Activated CD4-positive, alpha-beta T cell treated with anti-CD3 and anti-CD28 coated beads for 1 hour (primary cell): Measurements from ENCODE around the gene NPLOC4.
"Not testable (repeated sequence)": the region's sequence is repeated elsewhere in the genome, so short reads cannot be mapped to it uniquely, and the experiment has no call there.

Source experiments
- DNase-seq: peaks from one replicate; pipeline ENCODE4 v3.0.0-alpha.2; 2020

The NPLOC4 gene

DNA sequence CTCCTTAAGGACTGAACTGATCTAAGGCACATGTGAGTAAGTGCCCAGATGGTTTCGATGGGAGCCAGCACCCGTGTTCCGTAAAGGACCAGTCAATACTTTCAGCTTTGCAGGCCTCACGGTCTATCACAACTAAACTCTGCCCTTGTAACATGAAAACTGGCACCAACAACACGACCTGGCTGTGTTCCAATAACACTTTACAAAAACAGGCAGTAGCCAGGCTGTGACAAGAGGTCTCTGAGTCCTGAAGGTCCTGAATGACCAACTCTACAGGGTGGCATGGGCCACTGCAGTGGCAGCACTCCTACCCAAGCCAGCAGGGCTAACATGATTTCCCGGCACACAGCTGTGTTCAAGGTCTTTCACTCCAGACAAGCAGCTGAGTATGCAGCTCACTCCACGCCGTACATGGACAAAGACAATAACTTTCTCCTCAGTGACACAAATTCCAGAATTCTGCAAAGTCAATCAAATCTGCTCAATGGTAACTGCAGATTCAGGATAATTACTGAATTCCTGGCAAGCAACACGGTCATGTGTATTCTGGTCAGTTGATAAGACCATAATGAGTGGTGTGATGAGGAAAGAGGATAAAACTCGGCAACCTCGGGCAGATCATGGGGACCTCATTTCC, 15.3 kb downstream of the NPLOC4 start:
- no peak for DNase-seq

DNA sequence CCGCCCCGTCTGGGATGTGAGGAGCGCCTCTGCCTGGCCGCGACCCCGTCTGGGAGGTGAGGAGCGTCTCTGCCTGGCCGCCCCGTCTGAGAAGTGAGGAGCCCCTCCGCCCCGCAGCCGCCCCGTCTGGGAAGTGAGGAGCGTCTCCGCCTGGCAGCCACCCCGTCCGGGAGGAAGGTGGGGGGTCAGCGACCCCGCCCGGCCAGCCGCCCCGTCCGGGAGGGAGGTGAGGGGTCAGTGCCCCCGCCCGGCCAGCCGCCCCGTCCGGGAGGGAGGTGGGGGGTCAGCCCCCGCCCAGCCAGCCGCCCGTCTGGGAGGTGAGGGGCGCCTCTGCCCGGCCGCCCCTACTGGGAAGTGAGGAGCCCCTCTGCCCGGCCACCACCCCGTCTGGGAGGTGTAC, 18.6 kb downstream of the NPLOC4 start:
- not testable (repeated sequence) for DNase-seq

DNA sequence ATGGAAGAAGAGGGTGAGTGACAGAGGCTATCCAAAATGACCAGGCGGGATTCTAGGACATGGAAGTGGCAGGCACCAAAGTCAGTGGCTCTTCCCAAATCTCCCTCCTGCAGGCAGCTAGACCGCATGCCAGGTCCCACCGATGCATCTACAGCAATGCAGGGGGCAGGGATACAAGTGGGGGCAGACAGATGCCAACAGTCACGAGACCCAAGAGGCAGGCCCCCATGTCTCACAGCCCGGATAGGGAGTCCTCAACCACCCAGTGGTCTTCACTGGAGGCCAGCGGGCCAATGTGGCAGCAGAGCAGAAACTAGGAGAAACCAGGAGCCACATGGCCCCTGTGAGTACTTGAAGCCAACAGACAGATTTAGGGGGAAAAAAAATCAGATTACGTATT, 20.0 kb downstream of the NPLOC4 start:
- DNase-seq, result no peak

DNA sequence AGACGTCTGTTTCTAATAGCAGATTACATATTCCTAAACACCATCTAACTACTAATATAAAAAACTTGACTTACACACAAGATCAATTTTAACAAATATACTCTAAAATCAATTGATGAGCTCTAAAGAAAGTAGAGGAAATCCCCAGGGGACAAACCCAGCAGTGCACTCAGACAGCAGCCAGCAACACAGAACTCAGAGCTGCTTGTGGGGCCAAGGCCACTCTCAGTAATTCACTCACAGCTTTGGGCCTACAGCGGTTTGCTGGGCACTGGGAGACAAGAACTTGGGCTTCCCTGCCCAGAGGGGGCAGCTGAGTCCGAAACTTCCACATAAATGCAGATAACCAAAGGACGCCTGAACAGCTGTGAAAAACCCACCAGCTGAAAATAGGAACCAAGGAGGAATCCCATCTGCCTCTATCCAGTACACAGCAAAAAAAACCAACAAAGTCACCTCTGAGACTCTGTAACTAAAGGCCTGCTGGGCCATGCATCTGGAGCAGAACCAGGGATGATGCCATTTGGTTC, 21.4 kb downstream of the NPLOC4 start:
- no peak for DNase-seq

DNA sequence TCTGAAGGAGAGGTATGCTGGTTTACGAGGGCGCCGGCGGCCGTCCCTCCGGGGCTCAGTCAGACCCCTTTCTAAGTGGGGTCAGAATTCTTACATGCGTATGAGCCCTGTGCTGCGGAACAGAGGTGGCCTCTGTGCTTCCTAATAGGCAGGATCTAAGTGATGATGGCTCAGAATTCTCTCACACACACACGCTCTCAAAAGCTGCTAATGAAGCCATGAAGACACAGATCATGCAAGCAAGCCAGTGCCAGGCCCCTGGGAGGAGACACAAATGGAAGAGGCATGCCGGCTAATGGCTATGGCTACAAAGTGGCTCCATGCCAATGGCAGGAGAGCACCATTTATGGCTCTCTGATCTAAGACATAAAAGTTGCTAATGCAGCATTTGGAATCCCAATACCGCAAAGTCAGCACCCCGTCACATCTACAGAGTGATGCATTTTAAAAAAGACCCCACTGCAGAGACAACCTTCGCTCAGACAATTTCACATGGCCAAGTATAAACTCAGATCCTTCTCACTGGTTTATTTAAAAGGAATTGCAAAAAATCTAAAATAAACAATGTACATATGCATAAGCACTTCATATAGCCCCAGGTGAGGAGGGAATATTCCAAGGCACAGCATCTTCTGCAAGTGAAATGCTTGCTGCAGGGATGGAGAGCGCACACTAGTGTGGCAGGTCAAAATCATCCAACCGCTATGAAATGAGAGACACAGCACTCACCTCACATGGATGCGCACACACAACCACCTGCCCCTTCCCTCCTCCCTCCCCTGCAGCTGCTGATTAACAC, 24.5 kb downstream of the NPLOC4 start:
- no peak for DNase-seq

DNA sequence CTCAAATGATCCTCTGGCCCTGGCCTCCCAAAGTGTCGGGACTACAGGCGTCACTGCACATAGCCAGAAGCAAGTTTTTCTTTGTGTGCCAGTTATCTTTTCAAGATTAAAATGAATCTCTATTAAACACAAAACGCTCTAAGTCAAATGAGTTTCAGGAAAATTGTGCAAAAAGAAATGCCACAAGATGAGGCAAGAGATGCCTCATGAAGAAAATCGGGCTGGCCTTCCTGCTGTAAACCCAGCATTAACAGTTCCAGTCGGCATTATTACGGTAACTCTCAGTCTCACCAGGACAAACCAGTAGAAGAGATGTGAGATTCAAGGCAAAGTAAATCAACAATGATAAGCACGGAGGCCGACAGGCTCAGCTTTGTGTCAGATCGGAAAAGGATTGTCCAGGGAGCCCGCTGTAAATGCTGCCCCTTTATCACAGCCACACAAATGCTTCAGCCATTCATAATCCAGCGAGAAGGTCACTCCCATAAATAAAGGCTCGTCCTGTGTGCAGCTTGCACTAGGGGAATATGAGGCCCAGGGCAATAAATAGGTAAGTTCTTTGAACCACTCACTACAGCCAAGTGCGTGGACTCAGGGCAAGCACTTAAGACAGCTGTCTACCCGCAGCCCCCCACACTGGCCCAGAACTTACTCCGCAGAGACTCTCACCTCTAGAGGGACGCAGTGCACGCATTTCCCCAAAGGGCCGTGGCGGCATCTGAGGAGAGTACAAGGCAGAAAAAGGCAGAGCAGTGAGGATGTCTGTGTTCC, 27.2 kb downstream of the NPLOC4 start:
- no peak for DNase-seq

DNA sequence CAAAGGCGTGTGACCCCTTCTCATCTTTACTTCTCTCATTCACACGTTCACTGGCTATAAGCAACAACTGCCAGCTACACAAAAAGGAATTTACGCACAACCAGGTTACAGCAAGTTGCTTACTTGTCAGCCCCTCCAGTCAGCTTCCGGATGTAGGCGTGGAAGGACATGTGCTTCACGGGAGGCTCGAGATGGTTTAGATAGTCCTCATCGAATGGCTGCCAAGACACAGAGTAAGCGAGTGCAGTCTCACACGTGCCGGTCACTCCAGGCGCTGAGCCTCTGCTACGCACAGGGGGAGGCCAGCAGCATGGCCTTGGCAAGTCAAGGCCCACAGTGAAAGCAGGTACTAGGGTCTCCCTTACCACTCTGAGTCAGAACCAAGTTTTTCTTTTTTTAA, 28.3 kb downstream of the NPLOC4 start:
- DNase-seq, result no peak

DNA sequence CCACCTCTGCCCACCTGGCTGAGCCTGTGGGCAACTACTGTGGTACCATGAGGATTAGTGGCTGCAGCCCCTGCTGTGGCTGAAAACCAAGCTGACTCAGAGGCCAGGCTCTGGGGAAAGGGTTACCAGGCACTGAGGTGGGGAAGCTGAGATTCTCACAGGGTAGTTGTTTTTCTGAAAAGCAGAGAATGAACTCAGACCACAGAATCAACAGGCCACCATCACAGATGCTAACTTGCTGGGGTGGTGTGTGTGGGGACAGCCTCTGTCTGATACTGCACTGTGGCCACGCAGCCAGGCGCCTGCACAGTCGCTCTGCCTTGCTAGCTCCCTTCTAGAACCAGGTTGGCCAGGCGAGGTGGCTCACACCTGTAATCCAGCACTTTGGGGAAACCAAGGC, 28.8 kb downstream of the NPLOC4 start:
- DNase-seq, result no peak

DNA sequence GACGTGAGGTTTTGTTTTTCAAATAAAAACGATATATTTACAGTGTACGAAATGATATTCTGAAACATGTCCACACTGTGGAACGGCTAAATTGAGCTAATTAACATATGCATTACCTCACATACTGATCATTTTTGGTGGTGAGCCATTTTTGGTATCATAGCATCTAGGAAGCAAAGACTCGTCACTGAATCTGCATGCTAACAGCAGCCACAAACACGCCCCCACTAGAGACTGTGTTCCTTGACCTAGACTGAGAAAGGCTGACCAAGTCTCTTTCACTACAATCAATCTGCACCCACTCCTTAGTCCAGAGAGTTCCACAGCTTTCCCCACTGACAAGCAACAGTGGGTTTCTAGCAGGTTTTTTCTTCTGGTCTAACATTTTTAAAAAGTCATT, 29.5 kb downstream of the NPLOC4 start:
- no peak for DNase-seq

DNA sequence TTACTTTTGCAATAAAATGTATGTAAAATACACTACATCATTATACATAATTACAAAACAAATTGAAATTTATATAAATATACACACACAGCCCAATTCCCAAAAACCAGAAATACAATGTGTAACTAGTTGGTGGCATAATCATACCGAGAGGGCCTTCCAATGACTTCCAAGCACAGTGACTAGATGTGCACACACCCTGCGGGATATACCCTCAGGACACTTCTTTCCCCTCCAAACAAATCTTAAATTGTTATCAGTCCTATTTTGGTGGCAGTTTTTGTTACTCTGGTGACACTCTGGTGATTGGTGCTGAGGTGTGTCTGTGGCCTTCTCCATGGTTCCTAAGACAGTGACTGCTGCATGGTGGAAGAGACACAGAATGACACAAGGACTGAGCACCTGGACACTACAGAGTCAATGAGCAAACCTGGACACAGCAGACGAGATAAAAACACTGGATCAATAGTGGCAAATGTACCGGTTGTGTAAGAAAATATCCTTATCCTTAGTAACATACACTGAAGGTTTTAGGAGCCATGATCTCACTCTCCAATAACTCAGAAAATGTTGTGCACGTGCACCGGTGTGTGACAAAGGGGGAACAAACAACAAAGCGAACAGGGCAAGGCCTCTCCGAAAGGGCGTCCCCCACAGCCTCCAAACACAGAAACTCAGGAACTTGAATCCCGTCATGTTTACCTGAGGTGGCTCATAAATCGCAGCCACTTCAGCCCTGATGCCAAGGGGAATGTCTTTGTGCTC, 32.9 kb downstream of the NPLOC4 start:
- DNase-seq, result no peak

DNA sequence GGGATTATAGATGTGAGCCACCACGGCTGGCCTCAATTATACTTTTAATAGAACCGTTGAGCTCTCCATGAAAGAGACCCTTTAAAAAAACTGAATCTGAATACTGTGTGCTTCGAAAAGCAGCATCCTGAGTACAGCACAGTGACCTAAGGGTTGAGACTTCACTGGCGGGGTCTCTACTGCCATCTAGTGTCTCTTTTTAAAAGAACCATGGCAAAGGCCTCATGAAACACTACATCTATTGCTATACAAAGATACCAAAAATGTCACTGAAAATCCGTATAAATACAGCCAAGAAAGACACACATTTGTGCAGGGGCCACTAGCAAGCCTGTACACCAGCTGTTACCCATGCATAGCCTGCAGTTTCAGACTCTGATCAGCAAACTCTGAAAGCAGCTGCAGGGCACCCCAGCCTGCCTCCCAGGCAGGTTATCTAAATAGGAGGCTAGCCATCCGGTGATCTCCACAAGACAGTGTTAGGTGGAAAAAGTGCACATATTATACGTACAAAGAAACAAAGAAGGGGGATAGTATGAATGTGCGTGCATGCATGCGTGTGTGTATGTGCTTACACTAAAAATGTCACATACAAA, 35.3 kb downstream of the NPLOC4 start:
- no peak for DNase-seq

DNA sequence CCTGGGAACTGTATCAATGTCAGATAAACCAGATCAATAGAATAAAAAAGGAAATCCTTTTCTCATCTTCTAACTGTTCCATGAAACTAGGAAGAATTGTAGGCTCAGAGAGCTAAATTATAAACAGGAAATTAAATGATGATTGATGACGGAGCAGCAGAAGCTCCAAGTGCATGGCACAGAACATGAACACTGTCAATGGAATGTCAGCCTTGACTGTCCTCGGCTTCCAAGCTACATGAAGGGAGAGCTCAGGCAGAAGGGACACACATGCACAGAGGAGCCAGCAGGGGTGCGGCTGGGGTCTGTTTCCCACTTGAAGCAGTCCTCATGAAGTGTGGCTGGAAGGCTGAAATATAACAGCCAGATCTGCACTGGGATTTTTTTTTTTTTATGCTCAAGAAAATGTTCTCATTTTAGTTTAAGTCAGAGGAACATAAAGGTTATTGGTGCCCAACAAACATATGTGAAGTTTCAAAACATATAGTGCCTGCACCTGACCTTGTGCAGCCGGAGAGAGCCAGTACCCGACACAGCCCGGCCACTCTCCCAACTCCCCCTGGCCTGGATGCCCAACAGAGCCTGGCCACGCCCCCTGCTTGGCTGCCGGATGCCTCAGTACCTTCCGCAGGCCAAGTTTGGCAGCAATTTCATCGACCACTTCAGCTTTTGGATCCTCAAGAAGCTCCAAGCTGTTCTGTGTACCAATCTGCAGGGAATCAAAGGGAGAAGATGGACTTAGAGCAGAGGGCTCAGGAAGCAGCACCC, 37.0 kb downstream of the NPLOC4 start:
- DNase-seq, result no peak

DNA sequence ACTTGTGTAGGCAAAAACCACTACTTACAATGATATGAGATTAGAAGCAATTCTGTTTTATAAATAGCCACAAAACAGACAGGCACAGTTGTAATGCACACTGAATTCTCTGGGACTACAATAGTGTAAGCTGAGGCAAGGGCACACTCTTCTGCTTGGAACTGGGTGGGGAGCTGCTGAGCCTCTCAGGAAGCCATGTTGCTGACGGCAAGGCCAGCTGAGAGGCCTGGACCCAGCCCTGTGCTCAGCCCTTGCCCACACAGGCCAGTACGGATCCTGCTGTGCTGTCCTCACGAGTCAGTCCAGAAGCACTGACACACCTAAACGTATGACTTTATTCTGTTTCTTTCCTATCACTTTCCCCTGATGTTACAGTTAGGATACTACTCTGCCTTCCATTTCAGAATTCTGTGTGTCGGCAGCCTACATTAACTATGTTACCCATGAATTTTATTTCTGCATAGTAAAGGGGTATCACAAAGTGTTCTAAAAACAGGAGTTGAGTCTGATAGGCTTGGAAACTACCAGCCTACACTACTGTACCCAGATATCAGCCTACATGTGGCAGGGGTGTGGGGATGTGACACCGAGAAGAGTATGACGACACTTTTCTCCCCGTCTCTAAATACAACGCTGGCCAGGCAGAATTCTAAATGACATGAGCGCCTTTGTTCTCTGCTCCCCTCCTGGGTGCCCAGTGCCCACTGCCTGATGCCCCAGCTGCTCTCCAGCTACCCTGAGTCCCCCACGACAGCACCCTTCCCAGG, 43.6 kb downstream of the NPLOC4 start:
- DNase-seq, result no peak

DNA sequence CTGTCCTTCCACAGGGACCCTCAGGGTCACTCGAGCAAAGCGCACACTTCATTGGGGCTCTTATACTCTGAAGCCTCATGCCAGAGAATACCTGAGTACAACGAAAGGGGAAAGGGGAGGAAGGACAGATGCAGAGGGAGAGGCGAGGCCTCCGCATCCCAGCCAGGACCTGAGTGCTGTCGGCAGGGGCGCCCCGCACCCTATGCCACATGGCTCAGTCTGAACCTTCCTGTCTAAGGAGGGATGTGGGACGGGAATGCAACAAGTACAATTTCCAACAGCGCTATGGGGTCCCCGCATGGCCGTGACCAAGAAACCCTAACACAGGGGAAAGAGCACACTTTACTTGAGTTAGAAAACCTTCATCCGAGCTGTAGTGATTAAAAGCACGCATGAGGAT, 44.9 kb downstream of the NPLOC4 start:
- DNase-seq, result no peak

DNA sequence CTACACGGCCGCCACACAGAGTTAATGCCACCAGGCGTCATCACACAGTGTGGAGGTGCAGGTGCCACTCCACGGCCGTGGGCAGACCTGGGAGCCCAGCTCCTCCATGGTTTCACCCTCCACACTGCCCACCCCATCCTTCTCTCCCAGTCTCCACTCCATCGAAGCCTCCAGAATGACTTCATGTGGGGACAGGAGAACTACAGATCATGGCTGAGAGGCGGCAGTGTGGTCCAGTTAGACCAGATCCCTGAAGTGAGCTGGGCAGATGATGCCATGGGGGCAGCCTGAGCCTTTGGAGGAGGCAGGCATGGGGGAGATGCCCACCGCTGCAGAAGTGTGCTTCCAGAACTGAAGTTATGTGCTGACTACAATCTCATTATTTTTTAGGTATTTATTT, 46.8 kb downstream of the NPLOC4 start:
- no peak for DNase-seq

DNA sequence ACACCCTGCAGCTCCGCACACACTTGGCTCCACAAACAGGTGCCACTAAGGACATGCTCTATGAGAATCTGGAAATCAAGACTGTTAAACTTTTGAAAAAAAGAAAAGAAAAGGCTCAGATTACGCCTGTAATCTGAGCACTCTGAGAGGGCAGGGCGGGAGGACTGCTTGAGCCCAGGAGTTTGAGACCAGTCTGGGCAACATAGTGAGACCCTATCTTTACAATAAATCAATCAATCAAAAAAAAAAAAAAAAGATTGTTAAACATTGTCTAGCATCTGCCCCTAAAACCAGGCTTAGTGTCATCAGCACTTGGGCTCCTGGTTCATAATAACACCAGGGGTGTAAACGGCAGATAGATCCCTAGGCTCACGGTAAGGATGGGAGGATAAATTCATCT, 47.3 kb downstream of the NPLOC4 start:
- no peak for DNase-seq

DNA sequence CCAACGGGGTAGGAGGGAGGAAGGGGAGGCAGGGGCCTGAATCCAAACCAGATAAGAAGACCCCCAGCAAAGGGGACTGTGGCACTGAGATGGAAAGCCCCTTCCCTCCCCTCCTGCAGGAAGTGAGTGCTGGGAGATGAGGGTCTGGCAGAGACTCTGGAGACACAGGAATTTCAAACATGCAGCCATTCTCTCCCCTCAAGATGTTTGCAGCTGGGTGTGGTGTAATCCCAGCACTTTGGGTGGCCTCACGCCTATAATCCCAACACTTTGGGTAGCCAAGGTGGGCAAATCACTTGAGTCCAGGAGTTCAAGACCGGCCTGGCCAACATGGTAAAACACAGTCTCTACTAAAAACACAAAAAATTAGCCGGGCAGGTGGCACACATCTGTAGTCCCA, 50.8 kb downstream of the NPLOC4 start:
- DNase-seq, result no peak

DNA sequence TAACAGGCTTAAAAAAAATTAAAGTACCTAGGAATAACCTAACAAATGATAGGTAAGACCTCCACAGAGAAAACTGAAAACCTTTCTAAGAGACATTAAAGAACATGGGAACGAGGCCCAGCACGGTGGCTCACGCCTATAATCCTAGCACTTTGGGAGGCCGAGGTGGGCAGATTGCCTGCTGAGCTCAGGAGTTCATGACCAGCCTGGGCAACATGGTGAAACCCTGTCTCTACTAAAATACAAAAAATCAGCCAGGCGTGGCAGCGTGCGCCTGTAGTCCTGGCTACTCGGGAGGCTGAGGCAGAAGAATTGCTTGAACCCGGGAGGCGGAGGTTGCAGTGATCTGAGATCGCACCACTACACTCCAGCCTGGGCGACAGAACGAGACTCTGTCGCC, 52.1 kb downstream of the NPLOC4 start:
- DNase-seq, result not testable (repeated sequence)

DNA sequence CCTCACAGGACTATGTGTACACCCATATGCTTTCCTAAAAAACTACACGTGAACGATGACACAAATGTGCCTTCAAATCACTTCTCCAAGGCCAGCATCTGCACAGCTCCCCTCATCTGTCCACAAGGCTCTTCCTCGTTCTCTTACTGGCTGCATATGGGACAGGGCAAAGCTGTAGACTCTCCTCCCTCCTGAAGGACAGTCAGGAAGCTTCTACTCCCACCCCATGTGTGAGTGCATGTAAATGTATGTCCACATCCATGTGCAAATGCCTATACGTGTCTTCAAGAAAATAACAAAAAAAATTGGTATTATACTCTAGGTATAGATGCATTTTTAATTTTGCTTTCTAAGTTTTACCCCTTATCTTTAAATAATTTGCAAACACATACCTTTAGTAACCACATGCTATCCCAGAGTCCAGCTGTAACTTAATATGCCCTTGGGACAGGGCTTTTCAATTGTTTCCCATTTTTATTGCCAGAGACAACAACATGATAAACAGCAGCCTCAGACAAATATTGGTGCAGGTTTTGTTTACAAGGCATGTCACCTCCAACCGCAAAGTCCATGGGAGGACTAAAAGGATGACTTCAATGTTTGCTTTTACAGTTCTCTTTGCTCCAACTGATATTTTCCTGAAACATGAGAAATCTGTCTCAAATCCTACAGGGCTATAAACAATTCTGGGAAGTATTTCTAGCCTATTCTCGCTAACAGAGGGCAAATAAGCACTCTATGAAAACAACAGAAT, 53.1 kb downstream of the NPLOC4 start:
- DNase-seq, result no peak

DNA sequence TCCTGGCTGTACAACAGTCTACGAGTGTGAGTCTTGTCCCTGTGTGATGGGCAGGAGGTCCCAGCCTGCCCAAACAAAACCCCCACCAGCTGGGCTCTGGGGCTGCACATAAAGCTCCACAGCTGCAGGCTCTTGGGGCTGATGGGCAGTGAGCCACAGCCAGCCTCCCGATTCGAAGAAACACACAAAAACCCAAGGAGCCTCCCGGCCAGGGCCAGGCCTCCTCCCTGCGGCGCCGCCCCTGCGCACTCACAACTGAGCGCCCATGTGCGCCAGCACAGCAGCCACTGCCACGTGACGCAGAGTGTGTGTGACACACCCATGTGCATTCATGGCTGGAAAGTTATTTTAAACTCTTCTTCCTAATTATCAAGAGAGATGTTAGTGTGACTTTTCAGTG, 54.2 kb downstream of the NPLOC4 start:
- DNase-seq, result no peak
